Progenitor cell of endocrine pancreas (in vitro differentiated cells): ENCODE measurements around the gene NDUFV3. TPM values are rescaled to one million over a fixed set of nuclear protein-coding genes. Genes with fewer than 3 reads are reported as not detected.
"Not testable (repeated sequence)": the region's sequence is repeated elsewhere in the genome, so short reads cannot be mapped to it uniquely, and the experiment has no call there.

Source experiments
- DNase-seq: peaks from one replicate; pipeline ENCODE4 v3.0.0; 2021; ENCODE audit warnings: low spot score; ENCODE audit not compliant: unreplicated experiment
- H3K27ac Mint-ChIP-seq: 2 replicates; pipeline ENCODE4 v1.8.0; 2021; ENCODE audit warnings: mild to moderate bottlenecking, moderate library complexity, mixed read lengths
- H3K27me3 Mint-ChIP-seq: 2 replicates; pipeline ENCODE4 v1.8.0; 2021; ENCODE audit warnings: mixed read lengths
- H3K36me3 Mint-ChIP-seq: 2 replicates; pipeline ENCODE4 v1.8.0; 2022; ENCODE audit warnings: mixed read lengths; ENCODE audit not compliant: insufficient read depth
- H3K4me1 Mint-ChIP-seq: 2 replicates; pipeline ENCODE4 v1.8.0; 2021; ENCODE audit warnings: low read depth, mixed read lengths
- H3K4me3 Mint-ChIP-seq: 2 replicates; pipeline ENCODE4 v1.8.0; 2021; ENCODE audit warnings: low read depth, mild to moderate bottlenecking, moderate library complexity, mixed read lengths
- H3K9me3 Mint-ChIP-seq: 2 replicates; pipeline ENCODE4 v1.8.0; 2021; ENCODE audit warnings: low read depth, mixed read lengths
- CTCF ChIP-seq: fragments of 200-600 bp; sonication (generic); IDR thresholded peaks from one replicate; pipeline ENCODE4 v1.5.0; 2021; ENCODE audit warnings: antibody characterized with exemption, mild to moderate bottlenecking; ENCODE audit not compliant: unreplicated experiment
- total RNA-seq: library from RNA; stranded (reverse); gene quantifications from 2 replicates; pipeline ENCODE4 v1.2.1, GENCODE V29; 2021

Gene NDUFV3
- total RNA-seq, 1 donor from 2014 or later: 31.2 TPM

- Mint-ChIP-seq H3K4me1 (no peaks in the 10 kb centered on the region), H3K27me3 (no peaks in the 10 kb centered on the region), H3K4me3 (no peak overlapping the region), H3K27ac (no peak overlapping the region), H3K36me3 (peaks cover 26% of the 10 kb centered on the region), H3K9me3 (no peaks in the 10 kb centered on the region)
- DNase-seq: no peak
- TF ChIP-seq CTCF: no peak
These were observed 45.9 kb upstream of the NDUFV3 start for GRCh38 chr21:42847051-42847707.

GRCh38 chr21:42847726-42848125 is 45.4 kb upstream of the NDUFV3 start:
- Mint-ChIP-seq H3K4me1 (no peaks in the 10 kb centered on the region), H3K27me3 (no peaks in the 10 kb centered on the region), H3K36me3 (peaks cover 26% of the 10 kb centered on the region), H3K27ac (no peak overlapping the region), H3K4me3 (no peak overlapping the region), H3K9me3 (no peaks in the 10 kb centered on the region)
- DNase-seq: no peak
- TF ChIP-seq CTCF: no peak

GRCh38 chr21:42848144-42848931 is 44.8 kb upstream of the NDUFV3 start:
- H3K4me3 Mint-ChIP-seq, DNase-seq, H3K27me3 Mint-ChIP-seq, H3K27ac Mint-ChIP-seq, H3K9me3 Mint-ChIP-seq, H3K4me1 Mint-ChIP-seq: not testable (repeated sequence)
- peaks cover 23% of the 10 kb centered on the region for H3K36me3 Mint-ChIP-seq

- Mint-ChIP-seq H3K9me3 (no peaks in the 10 kb centered on the region), H3K4me1 (no peaks in the 10 kb centered on the region), H3K27ac (peak overlapping the region; percentile 53), H3K27me3 (no peaks in the 10 kb centered on the region), H3K4me3 (no peak overlapping the region), H3K36me3 (peaks cover 21% of the 10 kb centered on the region)
- no peak for TF ChIP-seq CTCF
- no peak for DNase-seq
These were observed 44.0 kb upstream of the NDUFV3 start for GRCh38 chr21:42848932-42849758.

DNA sequence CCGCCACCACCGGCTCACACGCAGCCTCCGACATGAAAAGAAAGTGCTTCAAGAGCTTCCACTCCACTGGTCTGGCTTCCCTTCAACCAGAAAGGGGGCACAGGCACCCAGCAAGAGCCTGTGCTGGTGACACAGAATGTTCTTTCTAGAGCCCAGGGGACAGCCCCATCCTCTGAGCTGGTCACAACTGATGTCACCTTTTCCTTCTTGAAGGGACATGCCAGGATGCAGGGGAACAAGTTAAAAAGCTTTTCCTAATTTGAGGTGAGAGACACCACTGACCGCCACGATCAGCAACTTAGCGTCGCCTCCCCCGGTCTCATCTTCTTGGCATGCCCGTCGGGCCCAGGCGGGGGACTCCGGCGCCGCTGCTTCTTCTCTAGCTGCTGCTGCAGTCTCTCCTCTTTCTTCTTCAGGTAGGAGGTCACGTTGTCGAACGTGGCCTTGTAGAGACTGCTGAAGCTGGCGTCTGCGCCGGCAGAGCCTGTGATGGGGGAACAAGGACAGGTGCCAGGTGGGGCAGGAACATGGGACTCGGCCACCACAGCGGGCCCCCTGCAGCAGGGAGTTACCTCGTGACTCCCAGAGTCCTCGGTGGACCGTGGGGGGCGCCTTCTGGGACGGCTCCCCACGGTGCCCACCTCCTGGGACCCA is 43.2 kb upstream of the NDUFV3 start:
- Mint-ChIP-seq H3K27me3 (no peaks in the 10 kb centered on the region), H3K36me3 (peaks cover 24% of the 10 kb centered on the region), H3K4me1 (no peaks in the 10 kb centered on the region), H3K4me3 (no peak overlapping the region), H3K27ac (no peak overlapping the region), H3K9me3 (no peaks in the 10 kb centered on the region)
- DNase-seq: no peak
- TF ChIP-seq CTCF: no peak
